Measurements from ENCODE around the gene SCN5A. TPM values are rescaled to one million over a fixed set of nuclear protein-coding genes. Genes with fewer than 3 reads are reported as not detected.

Gene SCN5A
- polyA plus RNA-seq, 1 donor from 2014 or later = not detected

- Histone ChIP-seq H3F3A (ENCODE audit: insufficient read depth, low read length, poor library complexity, severe bottlenecking) (no peaks in the 10 kb centered on the region), H2AFZ (ENCODE audit: low read depth, low read length) (no peak overlapping the region), H3K9me2 (ENCODE audit: insufficient read depth, low read length) (no peaks in the 10 kb centered on the region), H3K27me3 (ENCODE audit: insufficient read depth, low read depth, low read length) (no peaks in the 10 kb centered on the region), H3K36me3 (ENCODE audit: insufficient read depth, low read length) (no peaks in the 10 kb centered on the region), H3K27ac (ENCODE audit: low read length) (no peak overlapping the region), H3K4me2 (ENCODE audit: low read length) (no peak overlapping the region), H4K20me1 (ENCODE audit: insufficient read depth) (no peaks in the 10 kb centered on the region), H3K9me3 (ENCODE audit: low read length) (no peaks in the 10 kb centered on the region), H3K9ac (ENCODE audit: low read length) (no peak overlapping the region), H3K4me3 (ENCODE audit: low read length) (no peak overlapping the region), H3K79me2 (replicated peaks; ENCODE audit: insufficient read depth, low read length) (no peaks in the 10 kb centered on the region)
- no peak for TF ChIP-seq EZH2 (IDR thresholded peaks at IDR 0.05; ENCODE audit: borderline replicate concordance, insufficient read depth, low read length, poor library complexity, severe bottlenecking)
- no peak for TF ChIP-seq SMC3 (conservative IDR thresholded peaks at IDR 0.05; ENCODE audit: poor library complexity)
- TF ChIP-seq, protein P1, sequence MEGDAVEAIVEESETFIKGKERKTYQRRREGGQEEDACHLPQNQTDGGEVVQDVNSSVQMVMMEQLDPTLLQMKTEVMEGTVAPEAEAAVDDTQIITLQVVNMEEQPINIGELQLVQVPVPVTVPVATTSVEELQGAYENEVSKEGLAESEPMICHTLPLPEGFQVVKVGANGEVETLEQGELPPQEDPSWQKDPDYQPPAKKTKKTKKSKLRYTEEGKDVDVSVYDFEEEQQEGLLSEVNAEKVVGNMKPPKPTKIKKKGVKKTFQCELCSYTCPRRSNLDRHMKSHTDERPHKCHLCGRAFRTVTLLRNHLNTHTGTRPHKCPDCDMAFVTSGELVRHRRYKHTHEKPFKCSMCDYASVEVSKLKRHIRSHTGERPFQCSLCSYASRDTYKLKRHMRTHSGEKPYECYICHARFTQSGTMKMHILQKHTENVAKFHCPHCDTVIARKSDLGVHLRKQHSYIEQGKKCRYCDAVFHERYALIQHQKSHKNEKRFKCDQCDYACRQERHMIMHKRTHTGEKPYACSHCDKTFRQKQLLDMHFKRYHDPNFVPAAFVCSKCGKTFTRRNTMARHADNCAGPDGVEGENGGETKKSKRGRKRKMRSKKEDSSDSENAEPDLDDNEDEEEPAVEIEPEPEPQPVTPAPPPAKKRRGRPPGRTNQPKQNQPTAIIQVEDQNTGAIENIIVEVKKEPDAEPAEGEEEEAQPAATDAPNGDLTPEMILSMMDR (IDR thresholded peaks at IDR 0.05; ENCODE audit: poor library complexity, severe bottlenecking) = no peak
- no peak for TF ChIP-seq TAF1 (IDR thresholded peaks at IDR 0.05; ENCODE audit: low read depth)
- no peak for TF ChIP-seq RAD21 (conservative IDR thresholded peaks at IDR 0.05)
- no peak for TF ChIP-seq POLR2AphosphoS5 (IDR thresholded peaks at IDR 0.05)
- no peak for TF ChIP-seq MXI1 (conservative IDR thresholded peaks at IDR 0.05; ENCODE audit: poor library complexity, severe bottlenecking)
- no peak for TF ChIP-seq EP300 (conservative IDR thresholded peaks at IDR 0.05; ENCODE audit: poor library complexity, severe bottlenecking)
- TF ChIP-seq, protein P2, sequence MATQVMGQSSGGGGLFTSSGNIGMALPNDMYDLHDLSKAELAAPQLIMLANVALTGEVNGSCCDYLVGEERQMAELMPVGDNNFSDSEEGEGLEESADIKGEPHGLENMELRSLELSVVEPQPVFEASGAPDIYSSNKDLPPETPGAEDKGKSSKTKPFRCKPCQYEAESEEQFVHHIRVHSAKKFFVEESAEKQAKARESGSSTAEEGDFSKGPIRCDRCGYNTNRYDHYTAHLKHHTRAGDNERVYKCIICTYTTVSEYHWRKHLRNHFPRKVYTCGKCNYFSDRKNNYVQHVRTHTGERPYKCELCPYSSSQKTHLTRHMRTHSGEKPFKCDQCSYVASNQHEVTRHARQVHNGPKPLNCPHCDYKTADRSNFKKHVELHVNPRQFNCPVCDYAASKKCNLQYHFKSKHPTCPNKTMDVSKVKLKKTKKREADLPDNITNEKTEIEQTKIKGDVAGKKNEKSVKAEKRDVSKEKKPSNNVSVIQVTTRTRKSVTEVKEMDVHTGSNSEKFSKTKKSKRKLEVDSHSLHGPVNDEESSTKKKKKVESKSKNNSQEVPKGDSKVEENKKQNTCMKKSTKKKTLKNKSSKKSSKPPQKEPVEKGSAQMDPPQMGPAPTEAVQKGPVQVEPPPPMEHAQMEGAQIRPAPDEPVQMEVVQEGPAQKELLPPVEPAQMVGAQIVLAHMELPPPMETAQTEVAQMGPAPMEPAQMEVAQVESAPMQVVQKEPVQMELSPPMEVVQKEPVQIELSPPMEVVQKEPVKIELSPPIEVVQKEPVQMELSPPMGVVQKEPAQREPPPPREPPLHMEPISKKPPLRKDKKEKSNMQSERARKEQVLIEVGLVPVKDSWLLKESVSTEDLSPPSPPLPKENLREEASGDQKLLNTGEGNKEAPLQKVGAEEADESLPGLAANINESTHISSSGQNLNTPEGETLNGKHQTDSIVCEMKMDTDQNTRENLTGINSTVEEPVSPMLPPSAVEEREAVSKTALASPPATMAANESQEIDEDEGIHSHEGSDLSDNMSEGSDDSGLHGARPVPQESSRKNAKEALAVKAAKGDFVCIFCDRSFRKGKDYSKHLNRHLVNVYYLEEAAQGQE (IDR thresholded peaks at IDR 0.05; ENCODE audit: borderline replicate concordance) = no peak
Observed at GRCh38 chr3:38590521-38590920, 59.0 kb downstream of the SCN5A start.

DNA sequence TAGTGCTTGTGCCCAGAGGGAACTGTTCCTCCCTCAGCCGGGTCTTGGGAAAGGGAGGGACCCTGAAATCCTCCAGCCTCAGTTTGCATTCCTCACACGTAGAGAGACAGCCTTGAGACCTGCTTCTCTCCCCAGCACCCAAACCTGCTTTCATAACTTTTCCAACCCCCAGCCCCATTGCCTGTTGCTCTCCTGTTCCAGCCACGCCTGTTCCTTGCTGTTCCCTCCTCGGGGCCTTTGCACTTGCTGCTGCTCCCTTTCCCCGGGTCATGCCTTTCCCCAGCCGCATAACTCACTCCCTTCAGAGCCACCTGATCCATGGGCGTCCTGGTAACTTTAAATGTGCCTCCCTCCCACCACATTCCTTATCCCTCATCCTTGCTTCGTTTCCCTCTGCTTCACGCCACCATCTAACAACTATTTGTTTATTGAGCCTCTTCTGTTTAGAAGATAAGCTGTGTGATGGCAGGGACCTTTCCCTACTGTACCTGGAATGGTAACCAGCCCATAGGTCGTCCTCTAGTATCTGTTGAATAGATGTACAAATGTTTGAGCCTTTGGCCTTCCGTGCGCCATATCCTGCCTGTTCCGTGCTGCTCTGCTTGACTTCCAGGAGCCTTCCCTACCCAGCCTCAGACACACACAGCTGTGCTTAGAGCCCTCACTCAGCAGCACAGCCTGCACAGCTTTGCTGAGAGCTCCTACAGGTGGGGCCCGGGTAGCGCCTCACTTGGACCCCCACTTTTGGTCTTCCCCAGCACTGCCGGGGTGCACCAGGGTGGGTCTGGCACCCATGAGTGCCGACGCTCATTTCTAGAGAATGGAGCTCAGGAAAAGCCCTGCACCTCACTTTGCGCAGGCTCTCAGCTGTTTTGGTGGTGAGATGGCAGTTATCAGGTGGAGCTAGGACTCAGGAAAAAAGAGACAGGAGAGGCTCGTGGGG lies 60.2 kb downstream of the SCN5A start:
- Histone ChIP-seq H3K9me3 (ENCODE audit: low read length) (no peaks in the 10 kb centered on the region), H3K27me3 (ENCODE audit: insufficient read depth, low read depth, low read length) (no peaks in the 10 kb centered on the region), H3K36me3 (ENCODE audit: insufficient read depth, low read length) (no peaks in the 10 kb centered on the region), H3K9ac (ENCODE audit: low read length) (no peak overlapping the region), H3K4me2 (ENCODE audit: low read length) (no peak overlapping the region), H3K79me2 (replicated peaks; ENCODE audit: insufficient read depth, low read length) (no peaks in the 10 kb centered on the region), H4K20me1 (ENCODE audit: insufficient read depth) (no peaks in the 10 kb centered on the region), H2AFZ (ENCODE audit: low read depth, low read length) (no peak overlapping the region), H3K27ac (ENCODE audit: low read length) (no peak overlapping the region), H3F3A (ENCODE audit: insufficient read depth, low read length, poor library complexity, severe bottlenecking) (no peaks in the 10 kb centered on the region), H3K4me3 (ENCODE audit: low read length) (no peak overlapping the region), H3K9me2 (ENCODE audit: insufficient read depth, low read length) (no peaks in the 10 kb centered on the region)
- no peak for TF ChIP-seq MXI1 (conservative IDR thresholded peaks at IDR 0.05; ENCODE audit: poor library complexity, severe bottlenecking)

Data from neural cell (in vitro differentiated cells).